Measurements from ENCODE around the gene CERK. TPM values are rescaled to one million over a fixed set of nuclear protein-coding genes. Genes with fewer than 3 reads are reported as not detected.

CERK gene
- total and polyA plus RNA-seq, 2 of the 8 experiments (the other 6 are each of a cell fraction or from before 2014, with no cell fraction given), result 26.6 to 59.0 TPM

GRCh38 chr22:46750530-46750800 is 12.4 kb upstream of the CERK start (continued):
- TF ChIP-seq CHD7 (IDR thresholded peaks at IDR 0.05; ENCODE audit: insufficient replicate concordance, low read length) (no peak), SIX5 (IDR thresholded peaks at IDR 0.05; ENCODE audit: low read depth, low read length) (no peak)

Data from H1 (cell line).